SK-N-SH (cell line): ENCODE data around the gene ARFGEF2. TPM values are rescaled to one million over a fixed set of nuclear protein-coding genes. Genes with fewer than 3 reads are reported as not detected.

ENCODE experiments used
- CTCF ChIA-PET: fragments of 300-600, 350-600 bp; formaldehyde crosslinking; extraction: SDS; loops from one replicate; lab custom pipeline; 2021; lab: Yijun Ruan, JAX
- POLR2A ChIA-PET: fragments of 350-600 bp; sonication (Branson Sonifier 250); formaldehyde crosslinking; extraction: SDS; loops from one replicate; lab custom pipeline; 2020; ENCODE audit warnings: antibody characterized with exemption, inconsistent platforms; lab: Yijun Ruan, JAX
- DNase-seq: peaks from one replicate; pipeline ENCODE4 v3.0.0; 2012
- H2AFZ ChIP-seq: fragments of 200-600 bp; sonication (generic); 2 replicates; pipeline ENCODE4 v1.8.1; 2016; ENCODE audit warnings: antibody characterized with exemption, mild to moderate bottlenecking, low read depth
- H3F3A ChIP-seq: fragments of 200-600 bp; sonication (generic); replicated peaks from 2 replicates; pipeline ENCODE3; 2016; ENCODE audit warnings: antibody characterized with exemption, mild to moderate bottlenecking; ENCODE audit not compliant: insufficient read depth
- H3K27ac ChIP-seq, 2 experiments: fragments of 200-500 bp in 1 of 2; fragments of 200-600 bp in 1 of 2; sonication (Bioruptor generic) in 1 of 2; sonication (generic), shearing (Covaris generic) in 1 of 2; 2 replicates each; pipeline versions ENCODE4 v1.5.1 to v1.6.1; 2014 to 2016; ENCODE audit warnings: low read depth in 2 of 2, inconsistent platforms in 1 of 2, low read length in 1 of 2, mild to moderate bottlenecking in 1 of 2, mixed read lengths in 1 of 2
- H3K27me3 ChIP-seq: fragments of 200-600 bp; sonication (generic), shearing (Covaris generic); 2 replicates; pipeline ENCODE4 v1.6.1; 2016; ENCODE audit warnings: mixed run types; ENCODE audit not compliant: insufficient read depth
- H3K36me3 ChIP-seq, 2 experiments: fragments of 200-500 bp in 1 of 2; fragments of 200-600 bp in 1 of 2; sonication (Bioruptor generic) in 1 of 2; sonication (generic) in 1 of 2; replicated peaks in 1 of 2; 2 replicates each; pipeline versions ENCODE3 to v1.5.1; 2014 to 2016; ENCODE audit warnings: low read length in 1 of 2, mild to moderate bottlenecking in 1 of 2; ENCODE audit not compliant: insufficient read depth in 2 of 2, control insufficient read depth in 1 of 2
- H3K4me1 ChIP-seq, 2 experiments: fragments of 200-500 bp in 1 of 2; fragments of 200-600 bp in 1 of 2; sonication (Bioruptor generic) in 1 of 2; sonication (generic), shearing (Covaris generic) in 1 of 2; 2 replicates each; pipeline versions ENCODE4 v1.5.1 to v1.6.1; 2014 to 2016; ENCODE audit warnings: low read depth in 1 of 2, low read length in 1 of 2, mixed run types in 1 of 2; ENCODE audit not compliant: insufficient read depth in 2 of 2, control insufficient read depth in 1 of 2
- H3K4me2 ChIP-seq: fragments of 200-600 bp; sonication (generic), shearing (Covaris generic); 2 replicates; pipeline ENCODE4 v1.6.1; 2017; ENCODE audit warnings: mixed run types
- H3K4me3 ChIP-seq, 2 experiments: fragments of 200-500 bp in 1 of 2; fragments of 200-600 bp in 1 of 2; sonication (Bioruptor generic) in 1 of 2; sonication (generic), shearing (Covaris generic) in 1 of 2; 2 replicates each; pipeline versions ENCODE4 v1.5.1 to v1.8.1; 2014 to 2016; ENCODE audit warnings: low read depth in 2 of 2, inconsistent platforms in 1 of 2, low read length in 1 of 2, mild to moderate bottlenecking in 1 of 2, mixed read lengths in 1 of 2, moderate library complexity in 1 of 2
- H3K79me2 ChIP-seq: fragments of 200-600 bp; sonication (generic); 2 replicates; pipeline ENCODE4 v1.8.1; 2017; ENCODE audit warnings: mild to moderate bottlenecking; ENCODE audit not compliant: insufficient read depth
- H3K9ac ChIP-seq: fragments of 200-600 bp; sonication (generic); 2 replicates; pipeline ENCODE4 v1.6.1; 2017; ENCODE audit warnings: mixed run types
- H3K9me2 ChIP-seq: fragments of 200-600 bp; sonication (generic); 2 replicates; pipeline ENCODE4 v1.6.1; 2017; ENCODE audit warnings: mixed run types
- H3K9me3 ChIP-seq: fragments of 200-600 bp; sonication (generic); 2 replicates; pipeline ENCODE4 v1.6.1; 2017; ENCODE audit warnings: mixed run types, mild to moderate bottlenecking, moderate library complexity
- H4K20me1 ChIP-seq: fragments of 200-600 bp; sonication (generic); 2 replicates; pipeline ENCODE4 v1.6.1; 2017; ENCODE audit warnings: mild to moderate bottlenecking, mixed run types; ENCODE audit not compliant: insufficient read depth
- CHD2 ChIP-seq: fragments of 150-350 bp; IDR thresholded peaks from 2 replicates; pipeline ENCODE4 v1.6.1; 2018; ENCODE audit warnings: low read length; ENCODE audit not compliant: partially characterized antibody
- FOXJ3 ChIP-seq: sonication (generic); formaldehyde crosslinking; IDR thresholded peaks from 2 replicates; pipeline ENCODE4 v1.5.1; 2020; ENCODE audit warnings: mild to moderate bottlenecking, missing genetic modification reagents
- FOXM1 ChIP-seq: IDR thresholded peaks from 2 replicates; pipeline ENCODE4 v1.4.0; 2012; ENCODE audit warnings: low read depth, mild to moderate bottlenecking
- GABPA ChIP-seq: IDR thresholded peaks from 2 replicates; pipeline ENCODE4 v1.4.0; 2012; ENCODE audit warnings: low read depth, mild to moderate bottlenecking
- GATA2 ChIP-seq: sonication (generic); formaldehyde crosslinking; IDR thresholded peaks from 2 replicates; pipeline ENCODE4 v1.5.0; 2020; ENCODE audit warnings: mild to moderate bottlenecking, missing genetic modification reagents
- MAX ChIP-seq: IDR thresholded peaks from 2 replicates; pipeline ENCODE4 v1.4.0; 2012; ENCODE audit warnings: low read depth
- MXI1 ChIP-seq: IDR thresholded peaks from 2 replicates; pipeline ENCODE4 v1.6.1; 2012; ENCODE audit warnings: mild to moderate bottlenecking, low read depth, low read length, improper control_type of control experiment
- NFIC ChIP-seq: IDR thresholded peaks from 2 replicates; pipeline ENCODE4 v1.4.0; 2012; ENCODE audit warnings: borderline replicate concordance
- NRF1 ChIP-seq: IDR thresholded peaks from 2 replicates; pipeline ENCODE4 v1.6.1; 2012; ENCODE audit warnings: low read depth, mild to moderate bottlenecking, low read length
- PBX3 ChIP-seq: IDR thresholded peaks from 2 replicates; pipeline ENCODE4; 2012
- RAD21 ChIP-seq: IDR thresholded peaks from 2 replicates; pipeline ENCODE4 v1.6.1; 2012; ENCODE audit warnings: mild to moderate bottlenecking, low read length
- REST ChIP-seq: IDR thresholded peaks from 2 replicates; pipeline ENCODE4 v1.6.1; 2012; ENCODE audit warnings: mild to moderate bottlenecking, low read depth, low read length, moderate library complexity
- RFX5 ChIP-seq: IDR thresholded peaks from 2 replicates; pipeline ENCODE4 v1.6.1; 2012; ENCODE audit warnings: mild to moderate bottlenecking, improper control_type of control experiment, low read length
- TCF12 ChIP-seq: IDR thresholded peaks from 2 replicates; pipeline ENCODE4 v1.4.0; 2012
- TEAD4 ChIP-seq: IDR thresholded peaks from 2 replicates; pipeline ENCODE4 v1.4.0; 2012; ENCODE audit warnings: mild to moderate bottlenecking, borderline replicate concordance; ENCODE audit not compliant: insufficient read depth
- USF1 ChIP-seq: IDR thresholded peaks from 2 replicates; pipeline ENCODE4 v1.4.0; 2012; ENCODE audit warnings: low read depth, borderline replicate concordance
- USF2 ChIP-seq: fragments of 150-350 bp; IDR thresholded peaks from 2 replicates; pipeline ENCODE4 v1.6.1; 2017; ENCODE audit warnings: antibody characterized with exemption, low read length, low read depth, borderline replicate concordance
- YY1 ChIP-seq: IDR thresholded peaks from 2 replicates; pipeline ENCODE4 v1.4.0; 2012; ENCODE audit warnings: low read depth, mild to moderate bottlenecking
- ZBTB33 ChIP-seq: IDR thresholded peaks from 2 replicates; pipeline ENCODE4 v1.4.0; 2012; ENCODE audit warnings: low read depth, borderline replicate concordance
- WGBS: methylation state at CpG from one replicate; pipeline ENCODE4 v1.1.6; 2017; ENCODE audit warnings: low lambda C conversion rate; 5-methylcytosine and 5-hydroxymethylcytosine counted together
- polyA plus RNA-seq, 3 experiments: library from polyadenylated mRNA; depleted of rRNA; stranded (reverse); fragments of >200 nt; gene quantifications; 2 replicates each; pipeline ENCODE4 v1.2.3, GENCODE V29; 2012

Gene ARFGEF2
- polyA plus RNA-seq, 1 of the 3 experiments (the other 2 are of a cell fraction), result 6.1 TPM

- Histone ChIP-seq H3K79me2 (peaks cover 100% of the 10 kb centered on the region), H3K4me3 (no peak overlapping the region), H3K27me3 (no peaks in the 10 kb centered on the region), H3K9me2 (no peaks in the 10 kb centered on the region), H3K9ac (no peak overlapping the region), H4K20me1 (peaks cover 69% of the 10 kb centered on the region), H3K9me3 (no peaks in the 10 kb centered on the region), H3K36me3 (peaks cover 5 to 24% of the 10 kb centered on the region in 2 experiments), H2AFZ (no peak overlapping the region), H3F3A (peaks cover 4% of the 10 kb centered on the region), H3K27ac (no peak overlapping the region; a peak in 1 of 4 replicates), H3K4me1 (peaks cover 2 to 8% of the 10 kb centered on the region in 2 experiments; a peak in 1 of 4 replicates), H3K4me2 (no peak overlapping the region)
- TF ChIP-seq USF1, result no peak
- no peak for TF ChIP-seq PBX3
- no peak for TF ChIP-seq MXI1
- TF ChIP-seq NRF1, result no peak
- no peak for TF ChIP-seq GATA2 (CRISPR knock-in tag)
- TF ChIP-seq USF2, result no peak
- TF ChIP-seq TCF12, result no peak
- no peak for TF ChIP-seq GABPA
- no peak for TF ChIP-seq CHD2
- TF ChIP-seq YY1, result no peak
- TF ChIP-seq FOXM1, result no peak
- TF ChIP-seq FOXJ3 (CRISPR knock-in tag), result no peak
- no peak for TF ChIP-seq NFIC
- TF ChIP-seq TEAD4, result no peak
- TF ChIP-seq MAX, result no peak
- TF ChIP-seq RFX5, result no peak
- TF ChIP-seq ZBTB33, result no peak
- TF ChIP-seq REST, result no peak
- TF ChIP-seq RAD21, result no peak
- DNase-seq, result no peak
- POLR2A ChIA-PET, result interaction anchor here (0.6 kb wide), 1 partner anchor 26 kb away, joined by 3 read pairs; no protein-coding TSS in a partner anchor
- WGBS, result 90% methylated on average over 4 of the region's 4 CpGs
- CTCF ChIA-PET, result interaction anchor here (0.6 kb wide), 1 partner anchor 509 kb away, joined by 3 read pairs; no protein-coding TSS in a partner anchor
These were observed 132.6 kb downstream of the ARFGEF2 start for GRCh38 chr20:49054056-49054643.
